HL-60 (cell line): Measurements from ENCODE around the gene ARHGEF9.

Source experiments
- GABPA ChIP-seq: IDR thresholded peaks from 2 replicates; pipeline ENCODE4 v1.6.1; 2012; ENCODE audit warnings: low read depth
- POLR2AphosphoS5 ChIP-seq: IDR thresholded peaks from 2 replicates; pipeline ENCODE4 v1.6.1; 2012; ENCODE audit warnings: low read depth
- REST ChIP-seq: IDR thresholded peaks from 2 replicates; pipeline ENCODE4 v1.6.1; 2012; ENCODE audit warnings: low read depth; ENCODE audit not compliant: insufficient replicate concordance
- SPI1 ChIP-seq: IDR thresholded peaks from 2 replicates; pipeline ENCODE4 v1.6.1; 2012; ENCODE audit warnings: low read depth, mild to moderate bottlenecking, borderline replicate concordance
- TF ChIP-seq, protein P1 (sequence below): IDR thresholded peaks from one replicate; pipeline ENCODE4 v1.5.1; 2011; ENCODE audit warnings: low read length, control low read depth, inconsistent platforms; ENCODE audit not compliant: insufficient read depth

DNA sequence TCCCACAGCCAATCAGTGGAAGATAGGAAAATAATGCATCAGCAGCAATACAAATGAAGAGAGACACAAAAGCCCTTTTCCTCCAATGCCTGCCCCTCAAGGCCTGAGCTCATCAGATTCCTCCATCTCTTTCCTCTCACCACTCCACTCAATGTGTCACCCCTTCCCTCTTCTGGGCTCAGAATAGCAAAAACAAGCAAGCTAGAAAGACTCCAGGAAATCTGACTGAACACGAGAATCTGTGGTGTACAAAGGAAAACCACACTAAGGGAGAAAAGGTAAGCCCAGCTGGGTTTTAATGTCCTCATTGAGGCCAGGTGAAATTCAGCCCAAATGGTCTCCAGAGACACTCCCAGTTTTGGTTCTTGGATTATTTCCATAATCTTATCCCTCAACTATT, 46.3 kb downstream of the ARHGEF9 start:
- TF ChIP-seq, protein P1, sequence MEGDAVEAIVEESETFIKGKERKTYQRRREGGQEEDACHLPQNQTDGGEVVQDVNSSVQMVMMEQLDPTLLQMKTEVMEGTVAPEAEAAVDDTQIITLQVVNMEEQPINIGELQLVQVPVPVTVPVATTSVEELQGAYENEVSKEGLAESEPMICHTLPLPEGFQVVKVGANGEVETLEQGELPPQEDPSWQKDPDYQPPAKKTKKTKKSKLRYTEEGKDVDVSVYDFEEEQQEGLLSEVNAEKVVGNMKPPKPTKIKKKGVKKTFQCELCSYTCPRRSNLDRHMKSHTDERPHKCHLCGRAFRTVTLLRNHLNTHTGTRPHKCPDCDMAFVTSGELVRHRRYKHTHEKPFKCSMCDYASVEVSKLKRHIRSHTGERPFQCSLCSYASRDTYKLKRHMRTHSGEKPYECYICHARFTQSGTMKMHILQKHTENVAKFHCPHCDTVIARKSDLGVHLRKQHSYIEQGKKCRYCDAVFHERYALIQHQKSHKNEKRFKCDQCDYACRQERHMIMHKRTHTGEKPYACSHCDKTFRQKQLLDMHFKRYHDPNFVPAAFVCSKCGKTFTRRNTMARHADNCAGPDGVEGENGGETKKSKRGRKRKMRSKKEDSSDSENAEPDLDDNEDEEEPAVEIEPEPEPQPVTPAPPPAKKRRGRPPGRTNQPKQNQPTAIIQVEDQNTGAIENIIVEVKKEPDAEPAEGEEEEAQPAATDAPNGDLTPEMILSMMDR, result no peak
- TF ChIP-seq GABPA (no peak), REST (no peak), POLR2AphosphoS5 (no peak), SPI1 (no peak)
